Prostate gland (tissue), 2 donors: Measurements from ENCODE around the gene ADORA3. TPM values are rescaled to one million over a fixed set of nuclear protein-coding genes. Genes with fewer than 3 reads are reported as not detected.

Experiments
- DNase-seq: peaks from one replicate; pipeline ENCODE4 v3.0.0-alpha.2; 2019; ENCODE audit warnings: low spot score
- H3K27ac ChIP-seq, 2 donors: fragments of 200-600 bp; sonication (generic); 2 replicates each; pipeline ENCODE4 v1.5.1; 2017 to 2019
- H3K27me3 ChIP-seq: fragments of 200-600 bp; sonication (generic); replicated peaks from 2 replicates; pipeline ENCODE4 v1.5.1; 2019; ENCODE audit not compliant: insufficient read depth
- H3K36me3 ChIP-seq, 2 donors: fragments of 200-600 bp; sonication (generic); 1 replicate in 1 of 2; 2 replicates in 1 of 2; pipeline versions ENCODE4 v1.5.1 to v1.8.1; 2017 to 2019
- H3K4me1 ChIP-seq: fragments of 200-600 bp; sonication (generic); replicated peaks from 2 replicates; pipeline ENCODE4 v1.5.1; 2019
- H3K4me3 ChIP-seq, 2 donors: fragments of 200-600 bp; sonication (generic); 2 replicates each; pipeline ENCODE4 v1.5.1; 2017 to 2019
- H3K9me3 ChIP-seq: fragments of 200-600 bp; sonication (generic); 2 replicates; pipeline ENCODE4 v1.5.1; 2017
- CTCF ChIP-seq, 4 experiments: fragments of 200-600 bp in 2 of 4; fragments of 450-650 bp in 2 of 4; sonication (generic) in 2 of 4; IDR thresholded peaks; 1 replicate in 3 of 4; 2 replicates in 1 of 4; pipeline ENCODE4 v1.5.1; 2016 to 2019; ENCODE audit warnings: antibody characterized with exemption in 4 of 4, mild to moderate bottlenecking in 2 of 4, moderate library complexity in 2 of 4
- POLR2A ChIP-seq: fragments of 450-650 bp; IDR thresholded peaks from one replicate; pipeline ENCODE4 v1.6.1; 2016; ENCODE audit warnings: antibody characterized with exemption, mild to moderate bottlenecking
- POLR2AphosphoS5 ChIP-seq: sonication (generic); formaldehyde crosslinking; IDR thresholded peaks from one replicate; pipeline ENCODE4 v1.6.1; 2017; ENCODE audit warnings: antibody characterized with exemption
- WGBS: methylation state at CpG from one replicate; pipeline ENCODE4 v1.1.5; 2018; 5-methylcytosine and 5-hydroxymethylcytosine counted together
- intact Hi-C: fragments of 100-400 bp; cut with DNase I; formaldehyde crosslinking; loops from one replicate; pipeline ENCODE4 v1.14.2; 2022
- total RNA-seq, 2 donors: library from RNA; depleted of rRNA; stranded (reverse); fragments of >200 nt; gene quantifications; one replicate each; pipeline ENCODE4 v1.1.0, GENCODE V29; 2016

Gene ADORA3
- total RNA-seq, 2 donors from 2014 or later = 2.0 to 2.9 TPM

- no peaks in the 10 kb centered on the region for H3K9me3 ChIP-seq
- intact Hi-C loops = no loop called here
- no peaks in the 10 kb centered on the region for H3K36me3 ChIP-seq
- WGBS = 42% methylated on average over 14 of the region's 14 CpGs
- no peaks in the 10 kb centered on the region for H3K4me1 ChIP-seq
- TF ChIP-seq POLR2A (no peak), POLR2AphosphoS5 (no peak)
- no peak for DNase-seq
- H3K4me3 ChIP-seq = no peak overlapping the region
- no peak overlapping the region for H3K27ac ChIP-seq
- no peaks in the 10 kb centered on the region for H3K27me3 ChIP-seq
These were observed 38.8 kb upstream of the ADORA3 start for GRCh38 chr1:111542187-111542586.

GRCh38 chr1:111541721-111542120 is 38.3 kb upstream of the ADORA3 start:
- no peaks in the 10 kb centered on the region for H3K27me3 ChIP-seq
- no peaks in the 10 kb centered on the region for H3K9me3 ChIP-seq
- intact Hi-C loops = no loop called here
- 21% methylated on average over 4 of the region's 4 CpGs for WGBS
- no peak overlapping the region for H3K27ac ChIP-seq
- no peaks in the 10 kb centered on the region for H3K36me3 ChIP-seq
- H3K4me3 ChIP-seq = no peak overlapping the region
- no peaks in the 10 kb centered on the region for H3K4me1 ChIP-seq
- DNase-seq = no peak
- no peak for TF ChIP-seq POLR2A
- no peak for TF ChIP-seq POLR2AphosphoS5
- no peak for TF ChIP-seq CTCF (IDR thresholded peaks at IDR 0.05)

- H3K27me3 ChIP-seq = no peaks in the 10 kb centered on the region
- no peak overlapping the region for H3K27ac ChIP-seq
- no peaks in the 10 kb centered on the region for H3K36me3 ChIP-seq
- intact Hi-C loops = no loop called here
- no peak overlapping the region for H3K4me3 ChIP-seq
- no peaks in the 10 kb centered on the region for H3K9me3 ChIP-seq
- WGBS = 87% methylated on average over 3 of the region's 3 CpGs
- DNase-seq = no peak
- H3K4me1 ChIP-seq = no peaks in the 10 kb centered on the region
- TF ChIP-seq POLR2A (no peak), POLR2AphosphoS5 (no peak), CTCF (IDR thresholded peaks at IDR 0.05) (no peak)
These were observed 37.5 kb upstream of the ADORA3 start for GRCh38 chr1:111540928-111541327.

- Histone ChIP-seq H3K27ac (no peak overlapping the region), H3K36me3 (no peaks in the 10 kb centered on the region), H3K9me3 (no peaks in the 10 kb centered on the region), H3K27me3 (no peaks in the 10 kb centered on the region), H3K4me3 (no peak overlapping the region), H3K4me1 (no peaks in the 10 kb centered on the region)
- intact Hi-C loops = loop anchor here (5.0 kb wide), 1 partner anchor 54 kb away; no protein-coding TSS in a partner anchor
- DNase-seq = no peak
- TF ChIP-seq POLR2A = no peak
- no peak for TF ChIP-seq CTCF (IDR thresholded peaks at IDR 0.05)
- TF ChIP-seq POLR2AphosphoS5 = no peak
- WGBS = 78% methylated on average over 6 of the region's 6 CpGs
These were observed 35.1 kb upstream of the ADORA3 start for GRCh38 chr1:111538343-111539025.

- H3K27ac ChIP-seq = peak overlapping the region; percentile 42 to 56
- DNase-seq = no peak
- H3K9me3 ChIP-seq = no peaks in the 10 kb centered on the region
- H3K27me3 ChIP-seq = no peaks in the 10 kb centered on the region
- intact Hi-C loops = loop anchor here (5.0 kb wide), 1 partner anchor 57 kb away; no protein-coding TSS in a partner anchor
- no peak overlapping the region for H3K4me3 ChIP-seq
- no peaks in the 10 kb centered on the region for H3K36me3 ChIP-seq
- H3K4me1 ChIP-seq = no peaks in the 10 kb centered on the region
- peak; percentile 29 for TF ChIP-seq POLR2AphosphoS5
- no peak for TF ChIP-seq POLR2A
- WGBS = 34% methylated on average over 14 of the region's 14 CpGs
These were observed 32.1 kb upstream of the ADORA3 start for GRCh38 chr1:111535256-111536191.
